Right atrium auricular region (tissue), 2 donors: ENCODE measurements around the gene CACNA2D2. TPM values are rescaled to one million over a fixed set of nuclear protein-coding genes. Genes with fewer than 3 reads are reported as not detected.
A peak's percentile ranks its signal among the peaks of the same experiment; 100 is the strongest.

ENCODE experiments used
- DNase-seq: peaks from one replicate; pipeline ENCODE4 v3.0.0-alpha.2; 2019; ENCODE audit warnings: low spot score
- H3K27ac ChIP-seq, 2 donors: fragments of 200-600 bp; sonication (generic); 1 replicate in 1 of 2; 2 replicates in 1 of 2; pipeline ENCODE4 v1.5.1; 2016 to 2019
- H3K27me3 ChIP-seq, 2 donors: fragments of 200-600 bp; sonication (generic); one replicate each; pipeline versions ENCODE4 v1.5.1 to v1.6.0; 2017 to 2019
- H3K36me3 ChIP-seq: fragments of 200-600 bp; sonication (generic); one replicate; pipeline ENCODE4 v1.5.1; 2016
- H3K4me1 ChIP-seq, 2 donors: fragments of 200-600 bp; sonication (generic); one replicate each; pipeline versions ENCODE4 v1.5.1 to v1.6.0; 2017 to 2019
- H3K4me3 ChIP-seq, 2 donors: fragments of 200-600 bp; sonication (generic); 1 replicate in 1 of 2; 2 replicates in 1 of 2; pipeline ENCODE4 v1.5.1; 2017 to 2019; ENCODE audit warnings: mild to moderate bottlenecking in 1 of 2, moderate library complexity in 1 of 2
- H3K9me3 ChIP-seq, 2 donors: fragments of 200-600 bp; sonication (generic); one replicate each; pipeline ENCODE4 v1.5.1; 2019
- CTCF ChIP-seq, 2 donors: fragments of 200-600 bp; sonication (generic); IDR thresholded peaks; one replicate each; pipeline ENCODE4 v1.5.1; 2019; ENCODE audit warnings: antibody characterized with exemption in 2 of 2
- total RNA-seq, 2 donors: library from RNA; depleted of rRNA; stranded (reverse); fragments of >200 nt; gene quantifications; one replicate each; pipeline ENCODE4 v1.1.0, GENCODE V29; 2016

The CACNA2D2 gene
- total RNA-seq, 2 donors from 2014 or later = 3.7 to 6.2 TPM

GRCh38 chr3:50401978-50402595, 101.3 kb downstream of the CACNA2D2 start:
- Histone ChIP-seq H3K36me3 (no peaks in the 10 kb centered on the region), H3K4me1 (no peaks in the 10 kb centered on the region), H3K9me3 (no peaks in the 10 kb centered on the region), H3K27me3 (no peaks in the 10 kb centered on the region), H3K4me3 (no peak overlapping the region), H3K27ac (no peak overlapping the region)
- TF ChIP-seq CTCF (IDR thresholded peaks at IDR 0.05) = no peak
- DNase-seq = no peak

- Histone ChIP-seq H3K4me1 (peaks cover 0 to 15% of the 10 kb centered on the region in 2 donors), H3K36me3 (no peaks in the 10 kb centered on the region), H3K4me3 (no peak overlapping the region), H3K27me3 (no peaks in the 10 kb centered on the region), H3K9me3 (no peaks in the 10 kb centered on the region), H3K27ac (no peak overlapping the region)
- no peak for DNase-seq
- TF ChIP-seq CTCF (IDR thresholded peaks at IDR 0.05) = no peak
Observed at GRCh38 chr3:50396502-50396901, 106.9 kb downstream of the CACNA2D2 start.

GRCh38 chr3:50395070-50395860, 108.2 kb downstream of the CACNA2D2 start:
- no peaks in the 10 kb centered on the region for H3K36me3 ChIP-seq
- DNase-seq = no peak
- H3K27me3 ChIP-seq = no peaks in the 10 kb centered on the region
- no peaks in the 10 kb centered on the region for H3K9me3 ChIP-seq
- H3K4me3 ChIP-seq = no peak overlapping the region
- H3K27ac ChIP-seq = no peak overlapping the region
- peaks cover 0 to 27% of the 10 kb centered on the region in 2 donors for H3K4me1 ChIP-seq
- no peak for TF ChIP-seq CTCF (IDR thresholded peaks at IDR 0.05)

- H3K27me3 ChIP-seq = no peaks in the 10 kb centered on the region
- H3K9me3 ChIP-seq = no peaks in the 10 kb centered on the region
- H3K4me3 ChIP-seq = no peak overlapping the region
- TF ChIP-seq CTCF (IDR thresholded peaks at IDR 0.05) = no peak
- H3K4me1 ChIP-seq = peaks cover 0 to 28% of the 10 kb centered on the region in 2 donors
- no peaks in the 10 kb centered on the region for H3K36me3 ChIP-seq
- peak overlapping the region in 1 of 2 donors; percentile 16 for H3K27ac ChIP-seq
- no peak for DNase-seq
Observed at GRCh38 chr3:50393061-50393460, 110.4 kb downstream of the CACNA2D2 start.

GRCh38 chr3:50392101-50392715, 111.2 kb downstream of the CACNA2D2 start:
- Histone ChIP-seq H3K27me3 (no peaks in the 10 kb centered on the region), H3K36me3 (no peaks in the 10 kb centered on the region), H3K27ac (peak overlapping the region in 1 of 2 donors; percentile 16), H3K9me3 (no peaks in the 10 kb centered on the region), H3K4me3 (no peak overlapping the region), H3K4me1 (peaks cover 0 to 28% of the 10 kb centered on the region in 2 donors)
- no peak for DNase-seq
- no peak for TF ChIP-seq CTCF (IDR thresholded peaks at IDR 0.05)
